Superior temporal gyrus (tissue), 1 donor: Measurements from ENCODE around the gene METTL24.

ENCODE experiments used
- DNase-seq: peaks from one replicate; pipeline ENCODE4 v3.0.0-alpha.2; 2016; ENCODE audit errors: extremely low spot score

Gene METTL24, protein sequence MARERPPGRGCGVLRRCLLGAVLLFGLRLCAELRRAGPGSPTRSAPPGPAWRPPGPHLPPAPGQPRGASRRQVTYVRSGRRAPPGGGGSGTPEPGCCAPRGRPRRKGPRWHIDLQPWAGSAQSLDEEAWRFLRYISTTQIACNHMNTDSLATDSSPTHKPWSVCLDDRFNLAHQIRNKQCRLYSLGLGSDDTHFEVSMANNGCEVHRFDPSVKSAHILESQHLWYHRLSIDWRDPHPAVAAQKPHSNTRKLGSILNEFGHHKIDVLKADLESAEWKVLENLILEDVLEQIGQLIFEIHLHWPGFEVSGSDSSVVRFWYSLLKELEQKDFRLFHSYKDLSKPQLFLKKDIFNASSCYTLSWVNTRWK

DNA sequence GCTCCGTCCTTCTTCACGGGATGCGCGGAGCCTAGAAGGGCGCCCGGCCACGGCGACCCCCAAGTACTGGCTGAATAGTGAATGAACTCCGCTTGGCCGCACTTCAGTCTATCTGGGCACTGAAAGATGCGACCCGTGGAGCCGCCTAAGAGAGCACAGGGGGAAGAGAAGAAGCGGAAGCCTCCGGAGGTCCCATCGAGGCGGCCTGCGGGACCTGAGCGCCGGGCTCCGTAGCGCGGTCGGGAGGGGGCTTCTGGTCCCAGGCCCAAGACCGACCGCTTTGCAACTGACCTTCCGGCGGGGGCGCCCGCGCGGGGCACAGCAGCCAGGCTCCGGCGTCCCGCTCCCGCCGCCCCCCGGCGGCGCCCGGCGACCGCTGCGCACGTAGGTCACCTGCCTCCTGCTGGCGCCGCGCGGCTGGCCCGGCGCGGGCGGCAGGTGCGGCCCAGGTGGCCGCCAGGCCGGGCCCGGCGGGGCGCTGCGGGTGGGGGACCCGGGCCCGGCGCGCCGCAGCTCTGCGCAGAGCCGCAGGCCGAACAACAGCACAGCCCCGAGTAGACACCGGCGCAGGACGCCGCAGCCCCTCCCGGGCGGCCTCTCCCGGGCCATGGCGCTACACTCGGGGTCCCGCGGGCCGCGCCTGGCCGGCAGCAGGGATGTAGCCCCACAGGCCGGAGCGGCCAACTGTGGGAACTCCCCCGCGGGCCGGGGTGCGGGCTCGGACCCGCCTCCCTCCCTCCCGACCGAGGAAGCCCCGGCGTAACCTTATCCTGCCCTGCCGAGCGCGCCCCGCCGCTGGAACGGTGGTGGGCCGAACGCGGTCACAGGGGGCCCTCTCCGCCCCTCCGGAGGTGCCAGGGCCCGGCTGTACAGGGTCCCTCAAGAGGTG, at the start of gene METTL24:
Gene METTL24 (minus strand): TSS at position 686 of the 889 bp plus-strand sequence. CDS start 77 bp downstream, at position 609.
- no peak for DNase-seq

DNA sequence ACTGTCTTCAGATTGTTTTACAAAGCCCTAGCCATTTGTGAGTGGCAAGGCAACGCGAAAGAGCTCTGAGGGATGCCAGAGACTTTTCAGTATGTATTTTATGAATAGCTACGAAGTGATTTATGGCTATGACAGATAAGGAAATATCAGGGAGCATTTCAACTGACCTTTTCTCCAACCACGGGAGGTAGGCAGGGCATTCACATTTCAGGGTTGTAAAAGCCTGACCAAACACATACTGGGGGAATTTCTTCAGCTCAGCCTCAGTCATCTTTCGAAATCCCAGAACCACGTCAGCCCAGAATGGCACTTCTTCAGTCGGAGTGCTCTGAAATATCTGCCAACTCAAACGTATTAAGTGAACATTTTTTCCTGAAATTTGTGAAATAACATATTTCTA, 46.5 kb upstream of the METTL24 start:
- no peak for DNase-seq

DNA sequence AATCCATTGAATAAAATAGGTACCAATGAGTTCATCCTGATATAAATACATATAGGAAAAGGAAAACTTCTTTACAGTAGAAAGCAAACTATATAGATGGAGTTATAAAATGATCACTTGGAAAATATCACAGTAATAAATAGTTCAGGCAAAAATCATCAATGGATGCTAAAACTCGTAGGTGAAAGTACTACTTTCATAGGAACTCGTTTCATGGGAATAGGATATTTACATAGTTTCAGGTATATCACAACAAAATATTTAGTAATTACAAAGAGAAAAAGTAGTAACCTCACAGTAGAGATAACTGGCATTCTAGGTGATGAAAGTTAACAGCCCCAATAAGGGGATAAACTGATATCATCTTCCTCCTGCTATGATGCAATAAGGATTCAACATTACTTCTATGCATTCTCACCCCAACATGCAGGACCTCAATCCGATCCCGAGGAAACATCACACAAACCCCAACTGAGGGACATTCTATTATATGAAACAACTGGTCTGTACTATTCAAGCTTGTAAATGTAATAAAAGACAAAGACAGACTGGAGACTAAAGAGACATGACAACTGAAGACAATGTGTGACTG, 43.5 kb upstream of the METTL24 start:
- no peak for DNase-seq

DNA sequence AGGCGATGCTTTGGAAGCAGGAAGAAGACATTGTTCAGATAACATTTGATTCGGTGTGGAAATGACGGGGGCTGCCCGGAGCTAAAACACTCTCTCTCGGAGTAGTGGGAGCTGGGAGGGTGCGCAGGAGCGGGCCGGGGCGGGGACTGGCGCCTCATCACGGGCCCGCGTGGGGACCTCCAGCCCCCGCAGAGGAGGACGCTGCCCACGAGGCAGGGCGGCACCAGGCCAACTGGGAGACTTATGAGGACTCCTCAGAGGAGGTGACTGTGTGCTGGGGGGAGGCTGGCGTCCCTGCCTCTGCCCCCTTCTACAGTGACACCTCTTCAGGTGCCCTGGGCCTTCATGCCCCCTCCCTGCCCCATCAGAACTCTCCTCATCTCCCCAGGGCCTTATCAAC, 42.1 kb upstream of the METTL24 start:
- no peak for DNase-seq

DNA sequence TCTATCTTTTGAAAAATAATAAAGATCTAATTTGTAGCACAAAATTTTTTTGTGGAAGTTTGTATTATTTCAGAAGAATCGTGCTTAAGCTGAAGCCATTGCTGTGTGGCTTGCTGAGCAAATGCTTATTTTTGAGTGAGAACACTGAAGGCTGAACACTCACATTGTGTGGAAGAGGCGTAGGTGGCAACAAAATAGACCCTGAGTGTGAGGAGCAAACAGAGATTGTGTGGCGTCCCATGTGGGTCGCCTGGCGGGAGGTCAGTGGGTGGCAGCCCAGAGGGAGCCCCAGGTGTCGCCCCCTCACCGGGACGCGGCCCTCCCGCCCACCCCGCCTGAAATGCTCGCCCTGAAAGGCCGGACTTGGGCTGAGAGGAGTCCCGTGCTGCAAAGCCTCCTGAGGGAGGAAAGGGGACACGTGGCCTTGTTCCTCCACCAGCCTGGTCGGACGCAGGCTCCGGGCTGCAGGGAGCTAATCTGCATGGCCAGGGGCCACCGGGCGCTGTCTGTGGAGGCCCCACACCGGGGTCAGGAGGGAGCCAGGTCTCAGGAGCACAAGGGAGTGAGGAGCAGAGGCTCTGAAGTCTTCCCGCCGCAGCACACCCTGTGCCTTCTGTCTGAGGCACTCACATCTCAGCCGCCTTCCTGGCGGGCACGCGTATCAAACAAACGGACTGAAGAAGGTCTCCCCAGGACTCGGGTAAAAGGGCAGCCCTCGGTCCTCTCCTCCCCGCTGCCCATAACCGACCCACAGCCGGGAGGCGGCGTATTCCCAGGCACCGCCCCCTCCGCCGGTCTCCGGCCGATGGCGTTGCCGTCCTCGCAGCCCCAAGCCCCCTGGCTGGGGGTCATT, 41.3 kb upstream of the METTL24 start:
- DNase-seq: no peak

DNA sequence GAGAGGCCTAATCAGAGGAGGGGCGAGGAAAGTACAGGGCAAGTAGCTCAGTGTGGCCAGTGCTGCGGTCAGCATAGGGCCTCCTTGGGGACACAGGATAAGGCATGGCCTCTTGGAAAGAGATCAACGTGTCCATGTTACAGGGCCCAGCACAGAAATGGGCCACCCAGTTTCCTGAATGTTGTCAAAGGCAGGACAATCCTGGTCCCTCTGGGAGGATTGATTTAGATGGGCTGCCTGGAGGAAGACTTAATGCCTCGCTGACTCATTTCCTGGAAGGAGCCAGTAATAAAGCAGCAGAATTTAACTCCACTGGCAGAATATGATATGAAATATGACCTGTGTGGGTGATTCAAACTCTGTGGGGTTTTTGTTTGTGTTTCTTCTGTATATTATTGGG, 40.6 kb upstream of the METTL24 start:
- DNase-seq: no peak

DNA sequence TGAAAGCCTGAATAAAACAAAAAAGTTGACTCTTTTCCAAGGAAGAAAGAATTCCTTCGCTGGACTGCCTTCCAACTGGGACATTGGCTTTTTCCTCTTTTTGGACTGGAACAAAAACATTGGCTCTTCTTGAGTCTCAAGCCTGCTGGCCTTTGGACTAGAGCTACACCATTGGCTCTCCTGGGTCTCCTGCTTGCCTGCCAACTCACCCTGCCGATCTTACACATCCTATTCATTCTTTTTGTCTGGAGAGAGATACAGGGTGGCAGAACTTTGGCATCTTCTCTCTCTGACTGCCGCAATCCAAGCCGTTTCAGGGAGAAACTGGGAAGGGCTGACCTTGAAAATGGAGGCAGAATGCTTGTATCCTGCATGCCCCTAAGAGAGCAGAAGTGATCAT, 37.1 kb upstream of the METTL24 start:
- no peak for DNase-seq

DNA sequence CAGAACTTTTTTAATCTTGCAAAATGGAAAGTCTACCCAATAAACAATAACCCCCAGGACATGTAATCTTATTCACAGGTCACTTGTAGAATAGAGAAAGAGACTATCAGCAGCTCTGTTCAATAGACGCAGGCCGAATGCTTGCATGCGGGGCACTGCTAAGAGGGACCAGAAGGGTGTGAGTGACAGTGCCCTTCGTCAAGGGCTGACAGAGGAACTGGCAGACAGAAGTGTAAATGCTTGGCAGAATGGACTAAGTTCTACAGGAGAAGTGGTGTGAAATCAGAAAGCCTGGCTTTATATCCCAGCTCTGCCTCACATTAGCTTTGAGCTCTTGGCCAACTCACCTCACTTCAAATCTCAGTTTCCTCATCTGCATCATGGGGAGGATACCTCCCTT, 36.3 kb upstream of the METTL24 start:
- DNase-seq: no peak

DNA sequence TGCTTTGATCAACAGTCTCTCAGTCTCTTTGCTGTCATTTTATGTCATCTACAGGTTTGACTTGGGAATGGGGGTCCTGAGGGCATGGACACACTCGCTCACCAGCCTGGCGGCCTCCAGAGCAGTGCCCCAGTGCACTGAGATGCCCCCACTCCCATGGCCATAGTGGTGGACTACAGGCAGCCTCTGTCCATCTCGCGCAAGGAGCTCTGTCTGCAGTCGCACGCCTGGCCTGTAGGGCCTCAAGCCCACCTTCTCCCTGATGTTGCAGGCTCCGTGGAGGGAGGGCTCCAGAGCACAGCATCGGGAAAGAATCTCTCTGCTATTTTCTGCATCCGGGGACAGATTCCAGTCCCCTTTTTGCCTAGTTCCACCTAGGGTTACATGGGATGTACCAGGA, 34.6 kb upstream of the METTL24 start:
- DNase-seq: no peak

DNA sequence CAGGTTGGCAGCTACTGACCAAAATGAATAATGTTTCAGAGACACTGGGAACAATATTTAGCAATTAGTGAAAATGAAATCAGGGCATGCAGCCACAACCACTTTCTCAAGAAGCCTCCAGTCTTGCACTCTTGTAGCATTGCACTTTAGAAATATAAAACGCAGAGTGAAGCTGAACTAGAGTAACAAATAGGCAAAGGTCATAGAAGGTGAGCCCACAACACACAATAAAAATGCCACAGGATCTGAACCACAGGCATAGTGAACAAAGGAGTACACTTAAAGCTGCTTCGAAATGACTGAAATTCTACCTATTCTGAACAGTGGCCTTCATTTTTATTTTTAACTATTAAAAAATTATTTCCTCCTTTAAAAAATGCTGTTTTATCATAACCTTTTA, 32.3 kb upstream of the METTL24 start:
- no peak for DNase-seq

DNA sequence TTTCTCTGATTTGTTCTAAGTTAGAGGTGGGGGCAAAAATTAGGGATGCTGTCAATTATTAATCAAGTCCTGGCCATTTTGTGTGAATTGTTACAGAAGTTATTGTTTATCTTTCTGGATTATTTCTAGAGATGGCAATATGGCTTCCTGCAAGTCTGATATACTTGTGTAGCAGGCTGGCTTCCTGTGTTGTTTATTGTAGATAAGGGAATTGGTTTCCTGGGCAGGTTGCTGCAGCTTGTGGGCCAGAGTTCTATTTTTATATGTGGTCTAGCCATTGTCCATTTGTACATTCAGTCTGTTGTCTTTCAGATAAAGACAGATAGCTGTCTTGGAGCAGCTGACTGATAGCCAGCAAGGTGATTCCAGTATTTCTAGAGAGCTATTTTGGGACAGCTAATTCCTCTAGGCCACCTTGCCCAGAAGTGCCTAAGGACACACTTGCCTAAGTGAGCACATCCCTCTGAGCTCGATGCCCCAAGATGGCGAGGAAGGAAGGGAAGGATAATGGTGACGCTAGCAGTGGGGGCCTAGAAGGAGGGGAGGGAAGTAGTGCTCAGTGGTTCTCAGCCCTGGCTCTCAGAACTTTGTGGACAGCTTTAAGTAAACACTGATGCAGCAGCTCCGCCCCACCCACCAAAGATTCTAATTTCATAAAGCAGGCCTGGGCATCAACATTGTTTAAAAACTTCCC, 31.7 kb upstream of the METTL24 start:
- no peak for DNase-seq

DNA sequence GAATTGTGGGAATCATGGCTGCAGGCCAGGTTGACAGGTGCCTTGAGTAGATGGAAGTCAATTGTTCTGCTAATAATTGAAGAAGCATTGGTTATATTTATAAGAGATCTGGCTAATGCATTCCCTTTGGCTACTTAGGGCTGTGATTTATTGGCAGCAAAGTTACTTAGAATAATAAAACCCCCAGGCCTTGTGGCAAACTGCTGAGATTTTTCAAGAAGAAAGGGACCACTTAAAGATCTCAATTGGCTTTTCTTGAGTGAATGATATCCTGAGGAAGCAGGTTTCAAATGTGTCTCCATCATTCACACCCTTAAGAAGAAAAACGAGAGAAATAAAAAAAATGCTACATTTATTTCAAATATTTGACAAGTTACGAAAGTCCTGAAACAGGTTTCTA, 29.8 kb upstream of the METTL24 start:
- DNase-seq: no peak

DNA sequence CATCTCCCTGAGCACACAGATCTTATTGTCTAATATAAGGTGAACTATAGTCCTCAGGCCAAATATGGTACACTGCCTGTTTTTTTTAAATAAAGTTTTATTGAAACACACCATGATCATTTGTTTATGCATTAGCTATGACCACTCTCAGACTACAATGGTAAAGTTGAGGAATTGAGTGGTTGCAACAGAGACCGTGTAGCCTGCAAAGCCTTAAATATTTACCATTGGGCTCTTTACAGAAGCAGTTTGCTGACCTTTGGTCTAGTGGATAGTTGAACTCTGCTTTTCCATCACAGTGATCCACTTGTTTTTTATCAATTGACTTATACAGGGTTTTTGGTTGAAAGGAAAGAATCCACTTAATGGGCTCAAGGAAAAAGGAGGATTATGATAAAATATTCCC, 27.3 kb upstream of the METTL24 start:
- DNase-seq: no peak

DNA sequence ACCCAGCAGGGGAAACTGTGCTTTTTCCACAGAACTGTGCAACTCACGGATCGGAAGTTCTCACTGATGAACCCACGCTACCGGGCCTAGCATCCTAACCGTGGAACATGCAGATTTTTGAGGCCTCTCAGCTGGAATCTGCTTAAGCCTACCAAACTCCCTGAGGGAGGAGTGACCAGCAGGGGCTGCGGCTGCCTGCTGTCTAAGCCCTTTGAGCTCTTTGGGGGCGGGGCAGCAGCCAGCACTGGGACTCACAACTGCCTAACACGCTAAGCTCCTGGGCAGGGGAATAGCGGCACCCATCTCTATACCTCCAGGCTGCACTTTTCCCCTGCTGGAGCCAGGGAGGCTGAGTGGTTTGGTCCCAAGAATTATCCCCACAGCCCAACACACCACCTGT, 20.4 kb upstream of the METTL24 start:
- DNase-seq: no peak

DNA sequence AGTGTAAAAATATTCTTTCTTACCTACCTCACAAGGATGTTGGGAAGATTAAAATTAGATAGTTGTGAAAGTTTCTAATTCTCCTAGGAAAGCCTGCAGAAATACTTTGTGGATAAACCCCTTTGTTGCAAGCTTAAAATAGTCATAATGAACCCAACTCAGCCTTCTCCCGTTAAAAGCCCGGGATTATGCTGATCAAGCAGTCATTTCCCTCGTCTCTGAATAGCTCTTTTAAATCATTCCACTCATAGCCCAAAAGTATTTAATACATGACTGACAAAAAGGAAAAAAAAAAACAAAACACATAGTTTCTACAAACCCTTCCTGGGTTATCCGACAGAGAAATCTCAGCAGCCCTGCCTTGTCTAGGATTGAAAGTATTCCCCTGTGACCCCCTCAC, 10.9 kb upstream of the METTL24 start:
- DNase-seq: no peak

DNA sequence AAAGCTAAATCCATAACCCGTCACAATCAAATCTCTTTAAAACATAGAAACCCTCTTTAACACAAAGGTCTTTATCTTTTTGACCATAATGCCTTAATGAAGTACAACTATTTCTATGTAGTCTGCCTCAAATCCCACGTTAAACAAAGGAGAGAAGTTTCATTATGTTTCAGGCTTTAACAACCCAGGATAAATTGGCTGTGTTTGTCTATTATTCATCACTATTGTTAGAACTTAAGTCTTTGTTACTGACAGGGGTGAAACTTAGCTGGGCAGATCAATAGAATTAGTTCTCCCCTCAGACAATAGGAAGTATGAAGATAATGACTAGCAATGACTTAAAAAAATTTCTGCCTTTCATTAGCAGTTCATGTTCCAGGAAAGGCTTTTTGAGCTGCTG, 10.1 kb upstream of the METTL24 start:
- DNase-seq: no peak

DNA sequence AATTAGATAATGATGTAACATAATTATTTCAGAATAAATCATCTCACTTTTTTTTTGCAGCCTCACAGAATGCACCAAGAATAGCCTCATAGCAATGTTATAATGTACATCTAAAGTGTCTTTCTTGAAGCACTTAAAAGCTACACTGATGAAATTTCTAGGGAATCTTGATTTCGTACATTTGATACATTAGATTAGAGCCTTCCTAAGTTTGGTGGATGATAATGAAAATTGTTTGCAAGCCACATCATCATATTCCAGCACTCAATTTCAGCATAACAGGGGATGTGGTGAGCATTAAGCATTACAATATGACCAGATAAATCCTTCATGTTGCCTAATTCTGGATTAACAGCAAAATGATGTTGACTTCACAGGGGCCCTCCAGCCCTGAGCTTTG, 9.7 kb upstream of the METTL24 start:
- DNase-seq: no peak

DNA sequence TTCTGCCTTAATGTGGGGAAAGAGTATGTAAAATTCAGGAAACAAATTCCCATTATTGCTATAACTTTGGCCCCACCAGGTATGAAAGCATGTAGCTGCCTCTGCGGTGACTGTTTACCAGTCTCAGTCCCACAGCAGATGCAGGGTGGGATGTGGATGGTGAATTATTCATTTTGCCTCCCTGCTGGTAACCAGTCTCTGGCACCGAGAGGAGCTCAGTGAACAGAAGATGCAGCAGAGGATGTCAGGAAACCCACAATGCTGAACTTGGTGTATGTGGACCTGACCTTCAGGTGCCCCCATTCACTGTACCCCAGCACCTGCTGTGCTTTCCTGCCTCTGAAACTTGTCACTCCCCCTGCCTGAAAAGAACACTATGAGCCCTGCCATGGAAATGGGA, 8.8 kb upstream of the METTL24 start:
- DNase-seq: no peak

DNA sequence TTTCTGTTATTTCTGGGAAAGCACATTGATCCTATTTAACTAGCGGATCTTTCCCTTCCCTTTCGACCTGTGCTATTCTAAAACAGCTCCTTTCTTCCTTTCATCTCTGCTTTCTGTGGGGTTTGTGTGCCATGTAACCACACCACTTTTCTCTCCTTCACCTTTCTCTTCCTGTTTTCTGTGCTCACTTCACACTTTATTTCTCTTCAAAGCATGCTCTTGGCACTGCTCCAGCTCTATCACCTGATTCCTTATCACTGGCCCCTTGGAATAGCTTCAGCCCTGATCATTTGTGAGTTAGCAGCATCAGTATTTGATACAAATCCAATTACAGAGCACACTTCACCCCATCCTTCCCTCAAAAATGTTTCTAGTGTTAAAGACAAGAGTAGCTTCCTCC, 8.1 kb upstream of the METTL24 start:
- DNase-seq: no peak

DNA sequence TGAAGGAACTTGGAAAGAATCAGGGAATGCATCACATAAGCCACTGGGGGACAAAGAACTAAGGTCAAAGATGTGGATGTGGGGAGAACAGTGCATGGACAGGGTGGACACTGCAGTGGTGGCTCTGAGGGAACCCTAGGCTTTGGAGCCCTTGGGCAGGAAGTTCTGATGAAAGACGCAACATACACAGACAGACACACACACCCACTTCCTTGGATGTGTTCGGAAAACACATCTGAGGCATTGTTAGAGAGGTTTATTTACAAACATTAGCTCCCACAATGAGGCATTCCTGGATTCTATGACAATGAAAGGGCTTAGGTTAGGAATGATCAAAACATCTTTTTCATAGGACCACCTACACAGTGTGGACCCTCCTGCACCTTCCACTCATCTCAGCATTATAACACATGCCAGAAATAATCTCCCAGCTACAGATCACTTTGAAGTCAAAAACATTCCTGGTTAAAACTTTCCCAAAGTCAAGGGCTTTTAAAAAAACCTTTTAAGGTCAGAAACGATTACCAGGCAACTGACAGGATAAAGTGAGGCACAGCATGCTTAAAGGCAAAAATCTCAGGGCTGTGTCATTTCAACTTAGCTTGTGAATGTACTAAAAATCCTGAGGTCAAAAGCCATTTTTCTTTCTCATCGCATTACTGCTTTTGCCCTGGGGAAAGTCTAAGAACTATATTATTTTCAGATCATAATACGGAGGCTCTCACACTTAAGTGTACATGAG, 6.4 kb upstream of the METTL24 start:
- DNase-seq: no peak
